LNCAP (cell line): ENCODE data around the gene PTPRM.

Source experiments
- CTCF ChIP-seq: fragments of 450-650 bp; IDR thresholded peaks from 2 replicates; pipeline ENCODE4 v1.5.1; 2017; ENCODE audit warnings: mild to moderate bottlenecking

Gene PTPRM

GRCh38 chr18:7908681-7909299 is 341.7 kb downstream of the PTPRM start:
- TF ChIP-seq CTCF: no peak

GRCh38 chr18:7914834-7915670 is 347.9 kb downstream of the PTPRM start:
- TF ChIP-seq CTCF: no peak

- TF ChIP-seq CTCF: no peak
Observed at GRCh38 chr18:7918701-7919100, 351.6 kb downstream of the PTPRM start.

- no peak for TF ChIP-seq CTCF
Observed at GRCh38 chr18:7919565-7919964, 352.4 kb downstream of the PTPRM start.

GRCh38 chr18:7921938-7922587 is 354.9 kb downstream of the PTPRM start:
- TF ChIP-seq CTCF: no peak

- no peak for TF ChIP-seq CTCF
Observed at GRCh38 chr18:7923105-7923504, 356.0 kb downstream of the PTPRM start.

- TF ChIP-seq CTCF: no peak
Observed at GRCh38 chr18:7924616-7925015, 357.5 kb downstream of the PTPRM start.
